Hepatocyte (in vitro differentiated cells): ENCODE results near the gene MT1G.
"Not testable (repeated sequence)": the region's sequence is repeated elsewhere in the genome, so short reads cannot be mapped to it uniquely, and the experiment has no call there.

ENCODE experiments used
- EZH2phosphoT487 ChIP-seq: fragments of 200-600 bp; sonication (generic); IDR thresholded peaks from one replicate; pipeline ENCODE4 v1.6.1; 2018; ENCODE audit warnings: antibody characterized with exemption, mild to moderate bottlenecking, low read depth, moderate library complexity; ENCODE audit not compliant: unreplicated experiment, severe bottlenecking
- TF ChIP-seq, protein P1 (sequence below): fragments of 200-600 bp; sonication (generic); IDR thresholded peaks from 2 replicates; pipeline ENCODE4 v1.5.1; 2016; ENCODE audit warnings: antibody characterized with exemption, mild to moderate bottlenecking; ENCODE audit not compliant: poor library complexity

DNA sequence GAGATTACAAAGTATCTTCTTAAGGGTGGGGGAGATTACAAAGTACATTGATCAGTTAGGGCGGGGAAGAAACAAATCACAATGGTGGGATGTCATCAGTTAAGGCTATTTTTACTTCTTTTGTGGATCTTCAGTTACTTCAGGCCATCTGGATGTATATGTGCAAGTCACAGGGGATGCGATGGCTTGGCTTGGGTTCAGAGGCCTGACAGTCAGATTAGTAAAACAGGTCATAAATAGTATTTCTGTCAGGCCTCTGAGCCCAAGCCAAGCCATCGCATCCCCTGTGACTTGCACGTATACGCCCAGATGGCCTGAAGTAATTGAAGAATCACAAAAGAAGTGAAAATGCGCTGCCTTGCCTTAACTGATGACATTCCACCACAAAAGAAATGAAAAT, 6.7 kb upstream of the MT1G start:
- TF ChIP-seq, protein P1, sequence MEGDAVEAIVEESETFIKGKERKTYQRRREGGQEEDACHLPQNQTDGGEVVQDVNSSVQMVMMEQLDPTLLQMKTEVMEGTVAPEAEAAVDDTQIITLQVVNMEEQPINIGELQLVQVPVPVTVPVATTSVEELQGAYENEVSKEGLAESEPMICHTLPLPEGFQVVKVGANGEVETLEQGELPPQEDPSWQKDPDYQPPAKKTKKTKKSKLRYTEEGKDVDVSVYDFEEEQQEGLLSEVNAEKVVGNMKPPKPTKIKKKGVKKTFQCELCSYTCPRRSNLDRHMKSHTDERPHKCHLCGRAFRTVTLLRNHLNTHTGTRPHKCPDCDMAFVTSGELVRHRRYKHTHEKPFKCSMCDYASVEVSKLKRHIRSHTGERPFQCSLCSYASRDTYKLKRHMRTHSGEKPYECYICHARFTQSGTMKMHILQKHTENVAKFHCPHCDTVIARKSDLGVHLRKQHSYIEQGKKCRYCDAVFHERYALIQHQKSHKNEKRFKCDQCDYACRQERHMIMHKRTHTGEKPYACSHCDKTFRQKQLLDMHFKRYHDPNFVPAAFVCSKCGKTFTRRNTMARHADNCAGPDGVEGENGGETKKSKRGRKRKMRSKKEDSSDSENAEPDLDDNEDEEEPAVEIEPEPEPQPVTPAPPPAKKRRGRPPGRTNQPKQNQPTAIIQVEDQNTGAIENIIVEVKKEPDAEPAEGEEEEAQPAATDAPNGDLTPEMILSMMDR: not testable (repeated sequence)
- TF ChIP-seq EZH2phosphoT487: not testable (repeated sequence)
